CD4-positive, alpha-beta T cell (primary cell): Measurements from ENCODE around the gene TNK2. TPM values are rescaled to one million over a fixed set of nuclear protein-coding genes. Genes with fewer than 3 reads are reported as not detected.

ENCODE experiments used
- ATAC-seq: fragments of 200-7000 bp; cut with Tn5 transposase; one replicate; pipeline ENCODE4 v1.10.0; 2022; ENCODE audit warnings: mild to moderate bottlenecking; ENCODE audit not compliant: poor library complexity
- CTCF ChIA-PET: fragments of 350-600 bp; sonication (Branson Sonifier 250); formaldehyde crosslinking; loops from one replicate; lab custom pipeline; 2021; ENCODE audit warnings: antibody characterized with exemption, inconsistent platforms; lab: Charles Lee
- POLR2A ChIA-PET: fragments of 350-600 bp; sonication (Branson Sonifier 250); formaldehyde crosslinking; loops from one replicate; lab custom pipeline; 2021; ENCODE audit warnings: antibody characterized with exemption, inconsistent platforms; lab: Charles Lee
- DNase-seq, 14 experiments: peaks; one replicate each; pipeline ENCODE4 v3.0.0-alpha.2; 2013 to 2020; ENCODE audit warnings: mixed read lengths in 2 of 14
- H3K27ac ChIP-seq, 2 donors: one replicate each; pipeline versions ENCODE4 v1.5.1 to v1.7.0; 2013; ENCODE audit warnings: low read length in 2 of 2, low read depth in 1 of 2, mild to moderate bottlenecking in 1 of 2
- H3K27me3 ChIP-seq, 2 experiments: 1 replicate in 1 of 2; 2 replicates in 1 of 2; pipeline versions ENCODE4 v1.6.1 to v1.7.0; 2013; ENCODE audit warnings: low read length in 2 of 2, control low read depth in 1 of 2, mild to moderate bottlenecking in 1 of 2, moderate library complexity in 1 of 2; ENCODE audit not compliant: insufficient read depth in 2 of 2, control insufficient read depth in 1 of 2
- H3K36me3 ChIP-seq: one replicate; pipeline ENCODE4 v1.6.1; 2013; ENCODE audit warnings: low read length, control low read depth; ENCODE audit not compliant: insufficient read depth
- H3K4me1 ChIP-seq: one replicate; pipeline ENCODE4 v1.6.1; 2013; ENCODE audit warnings: low read length, control low read depth; ENCODE audit not compliant: insufficient read depth
- H3K4me3 ChIP-seq: one replicate; pipeline ENCODE4 v1.5.1; 2013; ENCODE audit warnings: mild to moderate bottlenecking, low read length, moderate library complexity
- H3K9me3 ChIP-seq, 2 experiments: 1 replicate in 1 of 2; 2 replicates in 1 of 2; pipeline versions ENCODE4 v1.6.1 to v1.7.0; 2013; ENCODE audit warnings: low read length in 2 of 2, mild to moderate bottlenecking in 2 of 2, control low read depth in 1 of 2, moderate library complexity in 1 of 2; ENCODE audit not compliant: control insufficient read depth in 1 of 2, insufficient read depth in 1 of 2
- H3K27ac Mint-ChIP-seq: one replicate; pipeline ENCODE4 v1.8.0; 2020; ENCODE audit warnings: mixed read lengths
- H3K27me3 Mint-ChIP-seq: one replicate; pipeline ENCODE4 v1.8.0; 2021; ENCODE audit warnings: mixed read lengths
- H3K36me3 Mint-ChIP-seq: one replicate; pipeline ENCODE4 v1.8.0; 2021; ENCODE audit warnings: low read depth, mixed read lengths
- H3K4me1 Mint-ChIP-seq: one replicate; pipeline ENCODE4 v1.8.0; 2021; ENCODE audit warnings: low read depth, mixed read lengths
- H3K4me3 Mint-ChIP-seq: one replicate; pipeline ENCODE4 v1.8.0; 2020; ENCODE audit warnings: mild to moderate bottlenecking, mixed read lengths
- H3K9me3 Mint-ChIP-seq: one replicate; pipeline ENCODE4 v1.8.0; 2020; ENCODE audit warnings: mixed read lengths
- intact Hi-C, 2 experiments: fragments of 100-400 bp; cut with DNase I in 1 of 2; cut with micrococcal nuclease in 1 of 2; formaldehyde crosslinking; loops; one replicate each; pipeline versions ENCODE4 v1.15.1 to v1.9.0; 2023 to 2025; cut with DNase I, micrococcal nuclease
- total RNA-seq, 174 experiments: library from RNA in 2 of 174; stranded (reverse) in 2 of 174; gene quantifications; one replicate each; pipeline ENCODE4 v1.2.3 and lab custom pipeline; 2021 to 2026
- TF ChIP-seq, protein P1 (sequence below): fragments of 200-600 bp; IDR thresholded peaks from one replicate; pipeline ENCODE4 v1.8.0; 2022; ENCODE audit warnings: antibody characterized with exemption, mild to moderate bottlenecking

TNK2 gene
- total RNA-seq, 2 experiments from 2014 or later = 161 to 171 TPM

DNA sequence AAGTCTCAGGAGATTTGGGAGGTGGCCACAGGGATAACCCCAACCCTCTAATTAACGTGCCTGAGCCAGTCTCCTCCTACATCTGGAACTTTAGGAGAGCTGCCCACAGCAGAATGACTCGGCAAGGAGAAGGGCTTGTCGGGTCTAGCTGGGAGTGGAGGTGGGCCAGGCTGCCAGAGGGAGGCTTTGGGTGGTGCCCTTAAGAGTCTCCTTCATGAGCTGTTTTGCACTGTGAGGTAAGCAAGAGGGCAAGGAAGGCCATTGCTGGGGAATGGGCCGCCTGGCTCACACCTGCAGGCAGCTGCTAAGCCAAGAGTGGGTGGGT, 3.6 kb upstream of the TNK2 start:
- Histone ChIP-seq H3K9me3 (no peaks in the 10 kb centered on the region), H3K27ac (no peak overlapping the region), H3K4me3 (no peak overlapping the region), H3K4me1 (peaks cover 39% of the 10 kb centered on the region), H3K27me3 (no peaks in the 10 kb centered on the region), H3K36me3 (no peaks in the 10 kb centered on the region)
- DNase-seq (peak in 1 of 14 experiments; percentile 19), ATAC-seq (no peak)
- Mint-ChIP-seq H3K9me3 (no peaks in the 10 kb centered on the region), H3K4me3 (peak overlapping the region; percentile 54), H3K36me3 (peaks cover 13% of the 10 kb centered on the region), H3K27ac (peak overlapping the region; percentile 56), H3K27me3 (no peaks in the 10 kb centered on the region), H3K4me1 (peaks cover 21% of the 10 kb centered on the region)
- ChIA-PET CTCF (interaction anchor here (1.8 to 7.7 kb wide), 3 partner anchors 18 to 53 kb away, joined by 7 to 79 read pairs (median 11); no protein-coding TSS in a partner anchor), POLR2A (interaction anchor here (0.6 to 6.1 kb wide), 3 partner anchors 17 to 160 kb away, joined by 3 to 52 read pairs (median 3); no protein-coding TSS in a partner anchor)
- intact Hi-C loops = no loop called here
- TF ChIP-seq, protein P1, sequence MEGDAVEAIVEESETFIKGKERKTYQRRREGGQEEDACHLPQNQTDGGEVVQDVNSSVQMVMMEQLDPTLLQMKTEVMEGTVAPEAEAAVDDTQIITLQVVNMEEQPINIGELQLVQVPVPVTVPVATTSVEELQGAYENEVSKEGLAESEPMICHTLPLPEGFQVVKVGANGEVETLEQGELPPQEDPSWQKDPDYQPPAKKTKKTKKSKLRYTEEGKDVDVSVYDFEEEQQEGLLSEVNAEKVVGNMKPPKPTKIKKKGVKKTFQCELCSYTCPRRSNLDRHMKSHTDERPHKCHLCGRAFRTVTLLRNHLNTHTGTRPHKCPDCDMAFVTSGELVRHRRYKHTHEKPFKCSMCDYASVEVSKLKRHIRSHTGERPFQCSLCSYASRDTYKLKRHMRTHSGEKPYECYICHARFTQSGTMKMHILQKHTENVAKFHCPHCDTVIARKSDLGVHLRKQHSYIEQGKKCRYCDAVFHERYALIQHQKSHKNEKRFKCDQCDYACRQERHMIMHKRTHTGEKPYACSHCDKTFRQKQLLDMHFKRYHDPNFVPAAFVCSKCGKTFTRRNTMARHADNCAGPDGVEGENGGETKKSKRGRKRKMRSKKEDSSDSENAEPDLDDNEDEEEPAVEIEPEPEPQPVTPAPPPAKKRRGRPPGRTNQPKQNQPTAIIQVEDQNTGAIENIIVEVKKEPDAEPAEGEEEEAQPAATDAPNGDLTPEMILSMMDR = no peak

DNA sequence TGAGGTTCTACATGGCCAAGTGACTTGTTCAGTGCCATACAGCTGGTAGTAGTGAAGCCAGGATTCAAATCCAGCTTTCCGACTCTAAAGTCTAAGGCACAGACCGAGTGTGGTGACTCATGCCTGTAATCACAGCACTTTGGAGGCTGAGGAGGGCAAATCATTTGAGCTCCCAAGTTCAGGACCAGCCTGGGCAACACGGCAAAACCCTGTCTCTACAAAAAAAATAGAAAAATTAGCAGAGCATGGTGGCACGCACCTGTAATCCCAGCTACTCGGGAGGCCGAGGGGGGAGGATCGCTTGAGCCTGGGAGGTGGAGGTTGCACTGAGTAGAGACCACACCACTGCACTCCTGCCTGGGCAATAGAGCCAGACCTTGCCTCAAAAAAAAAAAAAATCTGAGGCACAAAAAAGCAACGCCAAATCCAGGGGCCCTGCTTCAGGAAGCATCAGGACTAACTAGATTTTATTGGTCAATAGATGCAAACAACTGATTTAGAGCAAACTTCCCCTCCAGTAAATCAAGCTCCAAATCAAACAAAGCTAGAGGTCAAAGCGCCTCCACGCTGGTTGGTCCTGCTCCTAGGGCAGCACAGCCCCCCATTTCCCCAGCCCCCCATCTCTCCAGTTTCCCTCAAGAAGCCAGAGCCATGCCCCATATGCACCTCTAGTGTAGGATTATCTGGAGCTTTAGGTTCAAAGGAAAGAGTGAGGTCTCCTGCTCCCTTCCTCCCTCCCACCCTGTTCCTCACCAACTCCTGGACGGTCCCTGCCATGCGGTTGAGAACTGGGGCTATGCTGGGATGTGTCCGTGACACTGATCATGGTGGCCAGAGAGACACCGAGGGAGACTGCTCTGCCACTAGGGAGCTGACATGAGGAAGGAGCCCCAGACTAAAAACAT, 2.9 kb upstream of the TNK2 start:
- ATAC-seq (no peak), DNase-seq (no peak)
- TF ChIP-seq, protein P1 = no peak
- POLR2A ChIA-PET = interaction anchor here (0.6 to 6.1 kb wide), 3 partner anchors 16 to 160 kb away, joined by 3 to 52 read pairs (median 3); no protein-coding TSS in a partner anchor
- H3K4me1 ChIP-seq = peaks cover 45% of the 10 kb centered on the region
- peaks cover 18% of the 10 kb centered on the region for H3K36me3 Mint-ChIP-seq
- CTCF ChIA-PET = interaction anchor here (3.5 to 7.7 kb wide), 2 partner anchors 17 to 52 kb away, joined by 11 to 79 read pairs; no protein-coding TSS in a partner anchor
- H3K4me1 Mint-ChIP-seq = peaks cover 27% of the 10 kb centered on the region
- H3K36me3 ChIP-seq = no peaks in the 10 kb centered on the region
- H3K27ac Mint-ChIP-seq = peak overlapping the region; percentile 56
- no peaks in the 10 kb centered on the region for H3K9me3 ChIP-seq
- H3K27ac ChIP-seq = no peak overlapping the region
- no peak overlapping the region for H3K4me3 ChIP-seq
- H3K4me3 Mint-ChIP-seq = peak overlapping the region; percentile 68
- no peaks in the 10 kb centered on the region for H3K27me3 Mint-ChIP-seq
- no peaks in the 10 kb centered on the region for H3K9me3 Mint-ChIP-seq
- intact Hi-C loops = no loop called here
- H3K27me3 ChIP-seq = no peaks in the 10 kb centered on the region

DNA sequence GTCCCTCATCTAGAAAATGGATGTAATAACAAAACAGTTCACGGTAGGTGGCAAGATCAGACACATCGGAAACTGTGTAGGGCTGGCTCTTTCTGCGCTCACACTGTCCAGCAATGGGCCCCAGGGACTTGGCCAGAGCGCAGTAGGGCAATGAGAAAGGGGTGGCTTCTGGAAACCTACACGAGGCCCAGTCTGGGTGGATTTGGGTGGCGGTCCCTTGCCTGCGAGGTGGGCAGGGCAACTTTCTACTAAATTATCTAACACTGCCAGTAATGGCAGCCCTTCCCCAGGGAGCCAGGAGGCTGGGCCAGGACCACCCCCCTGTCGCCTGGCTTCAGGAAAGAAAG, 2.1 kb upstream of the TNK2 start:
- Mint-ChIP-seq H3K9me3 (no peaks in the 10 kb centered on the region), H3K27ac (peak overlapping the region; percentile 55), H3K4me1 (peaks cover 35% of the 10 kb centered on the region), H3K27me3 (no peaks in the 10 kb centered on the region), H3K4me3 (peak overlapping the region; percentile 85), H3K36me3 (peaks cover 18% of the 10 kb centered on the region)
- Histone ChIP-seq H3K4me1 (peaks cover 51% of the 10 kb centered on the region), H3K27ac (no peak overlapping the region), H3K9me3 (no peaks in the 10 kb centered on the region), H3K27me3 (no peaks in the 10 kb centered on the region), H3K4me3 (no peak overlapping the region), H3K36me3 (no peaks in the 10 kb centered on the region)
- ATAC-seq = no peak
- DNase-seq = no peak
- ChIA-PET POLR2A (interaction anchor here (6.1 to 7.6 kb wide), 2 partner anchors 15 kb away, joined by 52 to 231 read pairs; no protein-coding TSS in a partner anchor), CTCF (interaction anchor here (0.7 to 7.7 kb wide), 3 partner anchors 16 to 51 kb away, joined by 3 to 79 read pairs (median 11); no protein-coding TSS in a partner anchor)
- TF ChIP-seq, protein P1 = no peak
- intact Hi-C loops = no loop called here
